Activated CD4-positive, alpha-beta T cell treated with anti-CD3 and anti-CD28 coated beads for 24 hours (primary cell): ENCODE measurements around the gene ERC2.
"Not testable (repeated sequence)": the region's sequence is repeated elsewhere in the genome, so short reads cannot be mapped to it uniquely, and the experiment has no call there.

Experiments used
- DNase-seq, 2 donors: peaks; one replicate each; pipeline ENCODE4 v3.0.0-alpha.2; 2020; ENCODE audit warnings: low read depth in 2 of 2

ERC2 gene

GRCh38 chr3:56122911-56123310, 345.4 kb downstream of the ERC2 start:
- DNase-seq: no peak

DNA sequence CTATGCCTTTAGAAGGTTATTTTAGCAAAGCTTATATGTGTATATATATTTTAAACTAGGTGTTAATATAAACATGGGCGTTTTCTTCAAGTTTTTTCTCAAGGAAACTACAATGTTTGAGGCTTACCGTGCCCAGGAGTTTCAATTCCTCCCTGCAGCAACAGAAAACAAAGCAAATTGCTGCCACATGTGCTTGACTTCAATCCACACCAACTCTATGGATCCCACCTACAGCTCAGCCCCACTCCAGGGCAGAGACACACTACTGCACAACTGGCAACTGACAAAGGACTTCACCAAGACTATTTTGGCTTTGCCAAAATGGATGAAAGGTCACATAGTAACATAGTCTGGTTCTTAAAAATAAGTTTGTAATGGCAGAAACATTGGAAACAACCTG, 346.6 kb downstream of the ERC2 start:
- no peak for DNase-seq

- no peak for DNase-seq
These were observed 348.5 kb downstream of the ERC2 start for GRCh38 chr3:56119575-56120349.

DNA sequence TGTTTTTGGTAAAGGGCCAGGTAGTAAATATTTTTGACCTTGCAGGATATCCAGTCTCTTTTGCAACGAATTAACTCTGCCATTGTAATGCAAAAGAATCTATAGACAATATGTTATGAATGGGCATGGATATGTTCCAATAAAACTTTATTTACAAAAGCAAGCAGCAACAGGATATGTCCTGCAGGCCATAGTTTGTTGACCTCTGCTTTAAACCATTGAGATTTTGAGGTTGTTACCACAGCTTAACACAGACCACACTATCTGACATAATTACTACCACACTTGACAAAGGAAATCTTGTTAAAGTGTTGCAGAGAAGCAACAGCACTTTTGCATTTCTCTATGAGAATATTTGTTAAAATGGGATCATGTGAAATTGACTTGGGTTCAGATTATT, 349.3 kb downstream of the ERC2 start:
- no peak for DNase-seq

GRCh38 chr3:56115698-56116097, 352.6 kb downstream of the ERC2 start:
- no peak for DNase-seq

- DNase-seq: no peak
These were observed 353.1 kb downstream of the ERC2 start for GRCh38 chr3:56115199-56115598.

- no peak for DNase-seq
These were observed 354.4 kb downstream of the ERC2 start for GRCh38 chr3:56113908-56114307.

- no peak for DNase-seq
These were observed 355.0 kb downstream of the ERC2 start for GRCh38 chr3:56113231-56113630.

DNA sequence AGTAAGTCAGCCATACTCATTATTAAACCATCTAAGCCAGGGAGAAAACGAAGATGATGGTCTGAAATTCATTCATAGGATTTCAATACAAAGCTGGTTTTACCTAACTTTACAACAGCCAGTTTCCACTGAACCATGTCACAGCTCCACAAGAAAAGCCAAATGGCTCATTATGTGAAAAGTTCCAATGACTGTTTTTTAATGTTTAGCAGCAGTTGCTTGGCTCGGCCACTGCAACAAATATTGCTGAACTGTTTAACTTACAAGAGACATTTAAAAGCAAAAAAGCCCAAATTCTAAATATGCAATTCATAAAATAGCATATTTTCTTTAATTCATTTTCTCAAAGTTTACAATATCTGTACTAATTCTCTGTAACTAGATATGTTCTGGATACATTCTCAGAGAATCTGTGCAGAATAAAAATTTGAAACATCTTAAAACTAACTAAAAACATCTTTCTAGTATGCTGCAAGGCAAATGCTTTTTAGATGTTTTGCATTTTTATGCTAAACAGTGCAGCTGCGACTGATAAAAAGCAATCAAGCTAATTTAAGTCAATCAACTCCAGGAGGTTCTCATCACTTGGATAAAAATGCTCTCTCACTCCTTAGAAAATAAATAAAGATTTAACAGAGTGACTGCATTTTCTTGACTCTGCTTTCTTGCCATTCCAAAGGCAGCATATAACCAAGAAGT, 356.5 kb downstream of the ERC2 start:
- no peak for DNase-seq

GRCh38 chr3:56110886-56111285, 357.4 kb downstream of the ERC2 start:
- DNase-seq: no peak

- DNase-seq: no peak
These were observed 361.1 kb downstream of the ERC2 start for GRCh38 chr3:56107157-56107556.

GRCh38 chr3:56102032-56102431, 366.2 kb downstream of the ERC2 start:
- no peak for DNase-seq

DNA sequence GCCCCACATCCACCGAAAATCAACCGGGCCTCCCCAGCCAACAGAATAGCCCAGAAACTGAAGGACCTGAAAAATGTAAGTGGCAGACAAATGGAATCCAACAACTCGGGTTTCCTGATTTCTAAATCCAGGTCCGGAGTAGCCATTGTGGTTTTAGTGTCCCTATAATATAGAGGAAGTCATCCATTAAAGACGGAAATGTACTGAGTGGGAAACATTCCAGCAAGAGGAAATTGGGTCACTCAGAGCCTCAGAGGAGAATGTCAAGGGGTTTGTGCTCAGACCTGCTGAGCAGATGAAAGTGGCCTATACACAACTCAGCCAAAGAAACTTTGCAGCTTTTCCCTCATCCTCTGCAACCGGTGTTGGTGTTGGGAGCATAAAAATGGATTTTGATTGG, 366.7 kb downstream of the ERC2 start:
- DNase-seq: no peak

DNA sequence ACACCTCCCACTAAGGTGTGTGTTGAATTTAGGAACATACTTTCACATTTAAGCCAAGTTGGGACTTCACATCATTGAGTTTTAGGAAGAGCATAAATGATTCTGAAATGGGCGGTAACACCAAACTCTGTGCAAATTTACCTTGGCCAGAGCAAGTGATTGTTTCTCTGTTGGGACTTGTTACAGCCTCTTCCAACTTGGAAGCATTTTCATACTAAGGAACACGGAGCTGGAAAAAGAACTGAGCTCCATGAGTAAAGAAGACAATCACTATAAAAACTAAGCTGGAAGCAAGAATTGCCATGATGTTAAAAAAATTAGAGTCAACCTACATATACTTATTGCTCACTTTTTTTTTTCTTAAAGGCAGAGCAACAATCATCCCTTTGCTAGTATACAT, 371.3 kb downstream of the ERC2 start:
- no peak for DNase-seq

- DNase-seq: no peak
These were observed 374.1 kb downstream of the ERC2 start for GRCh38 chr3:56094170-56094569.

DNA sequence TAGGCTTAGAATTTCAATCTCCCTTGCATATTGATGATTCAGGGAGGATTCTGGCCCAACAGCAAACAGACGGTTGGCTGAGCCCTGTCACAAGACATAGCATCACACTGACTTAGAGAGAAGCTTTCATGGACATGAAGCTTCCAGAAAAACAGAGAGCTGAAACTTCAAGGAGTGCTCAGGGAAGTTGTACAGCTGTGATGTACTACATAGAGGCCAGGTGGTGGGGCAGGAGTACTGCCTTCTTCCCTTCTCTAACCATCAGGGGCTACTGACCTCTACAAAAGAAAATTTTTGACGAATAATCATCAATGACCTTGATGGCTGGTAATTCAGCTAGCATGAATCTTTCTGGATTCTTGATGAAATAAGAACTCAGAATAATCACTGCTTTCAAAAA, 378.5 kb downstream of the ERC2 start:
- no peak for DNase-seq

DNA sequence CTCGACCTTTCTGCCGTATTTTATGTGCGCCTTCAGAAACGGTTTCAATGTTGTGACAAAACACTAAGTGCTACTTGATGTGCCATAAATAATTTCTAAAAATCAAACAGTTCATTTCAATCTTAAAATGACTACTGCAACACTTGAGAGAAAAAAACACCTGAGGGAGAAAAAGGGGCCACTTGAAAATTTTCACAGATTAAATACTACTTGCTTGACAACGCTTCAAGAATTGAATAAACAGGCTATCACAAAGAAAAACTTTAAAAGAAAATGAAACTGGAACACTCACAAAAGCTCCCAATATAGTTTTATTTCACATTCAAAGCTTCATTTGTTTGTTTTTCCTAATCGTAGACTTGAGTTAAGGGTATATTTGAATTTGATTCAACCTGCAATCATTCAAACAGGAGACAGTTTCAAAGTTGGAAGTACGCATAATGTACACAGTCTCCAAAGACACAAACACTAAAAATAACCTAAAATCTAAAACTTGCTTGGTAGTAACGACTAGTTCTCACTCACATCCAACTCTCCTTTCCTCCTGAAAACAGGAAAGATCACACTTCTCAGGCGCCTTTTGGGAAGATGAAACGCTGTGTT, 380.7 kb downstream of the ERC2 start:
- DNase-seq: no peak

DNA sequence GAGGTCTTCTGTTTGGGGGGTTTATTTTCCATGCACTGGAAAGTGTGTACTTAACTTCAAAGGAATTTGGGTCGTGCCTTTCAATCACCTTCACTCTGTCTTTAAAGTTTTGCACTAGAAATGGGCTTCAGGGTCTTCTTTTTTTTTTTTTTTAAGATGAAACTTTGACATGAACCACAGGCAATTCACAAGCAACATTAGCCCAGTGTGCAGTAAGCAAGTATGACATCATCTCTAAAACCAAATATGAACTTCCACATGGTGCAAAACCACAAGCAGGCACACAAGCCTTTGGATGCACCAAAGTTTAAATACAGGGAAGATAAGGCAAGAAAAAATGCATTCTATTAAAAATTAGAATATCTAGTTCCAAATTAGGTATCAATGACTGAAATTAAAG, 381.9 kb downstream of the ERC2 start:
- no peak for DNase-seq

DNA sequence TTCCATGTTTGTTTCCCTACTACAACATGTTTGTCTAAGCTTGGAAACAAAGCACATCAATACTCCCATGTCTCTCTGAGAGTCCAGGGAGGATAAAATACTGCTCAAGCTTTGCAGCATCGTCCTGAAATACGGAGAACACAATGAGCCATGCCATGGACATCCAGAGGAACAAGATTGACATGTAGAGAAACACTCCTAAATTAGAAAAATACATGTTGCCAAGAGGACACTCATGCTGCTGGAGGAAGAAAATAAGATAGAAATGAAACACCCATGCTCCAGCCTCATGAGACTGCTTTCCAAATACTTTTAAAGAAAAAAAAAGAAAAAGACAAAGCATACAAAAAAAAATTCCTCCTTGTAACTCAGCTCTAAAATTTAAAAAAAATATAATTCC, 387.0 kb downstream of the ERC2 start:
- DNase-seq: no peak

- DNase-seq: no peak
These were observed 391.5 kb downstream of the ERC2 start for GRCh38 chr3:56076746-56077145.

DNA sequence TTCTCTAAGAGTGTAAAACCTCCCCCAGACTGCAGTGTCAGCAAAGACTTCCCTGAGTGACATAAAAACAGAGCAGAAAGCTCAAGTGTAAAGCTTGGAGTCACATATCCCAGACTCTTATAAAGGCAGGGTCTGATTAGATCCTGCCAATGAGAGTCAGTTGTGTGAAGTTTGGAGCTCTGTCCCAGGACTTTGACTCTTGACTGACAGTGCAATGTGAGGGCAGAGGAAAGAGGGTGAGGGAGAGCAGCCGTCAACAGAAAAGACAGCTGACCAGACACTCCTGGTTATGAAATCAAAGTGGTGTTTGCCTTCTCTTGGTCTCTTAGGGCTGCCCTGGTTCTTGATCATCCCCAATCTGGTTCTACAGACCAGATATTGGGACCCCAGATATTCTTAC, 393.2 kb downstream of the ERC2 start:
- DNase-seq: no peak

- DNase-seq: no peak
These were observed 398.5 kb downstream of the ERC2 start for GRCh38 chr3:56069766-56070165.

DNA sequence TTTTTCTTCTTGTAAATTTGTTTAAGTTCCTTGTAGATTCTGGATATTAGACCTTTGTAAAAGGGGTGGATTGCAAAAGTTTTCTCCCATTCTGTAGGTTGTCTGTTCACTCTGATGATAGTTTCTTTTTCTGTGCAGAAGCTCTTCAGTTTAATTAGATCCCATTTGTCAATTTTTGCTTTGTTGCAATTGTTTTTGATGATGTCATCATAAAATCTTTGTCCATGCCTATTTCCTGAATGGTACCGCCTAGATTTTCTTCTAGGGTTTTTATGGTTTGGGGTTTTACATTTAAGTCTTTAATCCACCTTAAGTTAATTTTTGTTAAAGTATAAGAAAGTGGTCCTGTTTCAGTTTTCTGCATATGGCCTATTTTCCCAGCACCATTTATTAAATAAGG, 401.9 kb downstream of the ERC2 start:
- DNase-seq: not testable (repeated sequence)
